Spinal cord (tissue), 10 donors: ENCODE results near the gene THSD1. TPM values are rescaled to one million over a fixed set of nuclear protein-coding genes. Genes with fewer than 3 reads are reported as not detected.

ENCODE experiments used
- DNase-seq, 6 donors: peaks; one replicate each; pipeline versions ENCODE4 v3.0.0 to v3.0.0-alpha.2; 2013 to 2015; ENCODE audit warnings: low spot score in 6 of 6, low read depth in 4 of 6
- H3K27ac ChIP-seq: one replicate; pipeline ENCODE4 v1.5.1; 2013; ENCODE audit warnings: low read depth, low read length, control low read depth
- H3K27me3 ChIP-seq: one replicate; pipeline ENCODE4 v1.6.1; 2013; ENCODE audit warnings: low read length; ENCODE audit not compliant: control insufficient read depth, insufficient read depth
- H3K36me3 ChIP-seq: one replicate; pipeline ENCODE4 v1.6.1; 2013; ENCODE audit warnings: low read length; ENCODE audit not compliant: control insufficient read depth, insufficient read depth
- H3K4me1 ChIP-seq: one replicate; pipeline ENCODE4 v1.6.1; 2013; ENCODE audit warnings: low read length; ENCODE audit not compliant: control insufficient read depth, insufficient read depth
- H3K4me3 ChIP-seq: one replicate; pipeline ENCODE4 v1.5.1; 2013; ENCODE audit warnings: low read depth, low read length, control low read depth
- H3K9me3 ChIP-seq: one replicate; pipeline ENCODE4 v1.6.1; 2013; ENCODE audit warnings: low read length; ENCODE audit not compliant: control insufficient read depth, insufficient read depth
- WGBS: methylation state at CpG from one replicate; pipeline ENCODE4 v1.1.5; 2013; ENCODE audit warnings: missing lambda C conversion rate; ENCODE audit not compliant: insufficient coverage; 5-methylcytosine and 5-hydroxymethylcytosine counted together
- polyA plus RNA-seq, 2 donors: library from polyadenylated mRNA; unstranded; fragments of 120-200 nt; gene quantifications; one replicate each; pipeline ENCODE4 v1.2.1, GENCODE V29; 2013; ENCODE audit not compliant: insufficient read length in 2 of 2
- total RNA-seq, 2 donors: library from RNA; depleted of rRNA in 1 of 2; stranded (reverse); fragments of 120-200 nt in 1 of 2; fragments of >200 nt in 1 of 2; gene quantifications; one replicate each; pipeline versions ENCODE4 v1.2.3 to v1.2.4, GENCODE V29; 2013 to 2014
- donor health status: healthy.

The THSD1 gene
- total and polyA plus RNA-seq, 4 donors: 10.0 to 20.5 (median 13.2) TPM

- H3K4me1 ChIP-seq: peaks cover 16% of the 10 kb centered on the region
- H3K9me3 ChIP-seq: no peaks in the 10 kb centered on the region
- peak; percentile 91 to 99 (median 96) for DNase-seq
- H3K27ac ChIP-seq: peak within 1 kb of the TSS; percentile 76
- peaks cover under 1% of the 10 kb centered on the region for H3K36me3 ChIP-seq
- no peaks in the 10 kb centered on the region for H3K27me3 ChIP-seq
- H3K4me3 ChIP-seq: peak within 1 kb of the TSS; percentile 57
- WGBS: under 1% methylated on average over 105 of the region's 105 CpGs
These were observed 44.2 kb upstream of the THSD1 start, which contains the start of gene VPS36 for GRCh38 chr13:52450012-52450792. VPS36 (minus strand) TSS chr13:52450634; CDS start chr13:52450594, 40 bp downstream.

GRCh38 chr13:52449331-52450011, 43.5 kb upstream of the THSD1 start:
- peaks cover 15% of the 10 kb centered on the region for H3K4me1 ChIP-seq
- H3K27ac ChIP-seq: peak overlapping the region; percentile 76
- WGBS: 1% methylated on average over 7 of the region's 10 CpGs
- no peak for DNase-seq
- no peaks in the 10 kb centered on the region for H3K9me3 ChIP-seq
- H3K4me3 ChIP-seq: peak overlapping the region; percentile 57
- no peaks in the 10 kb centered on the region for H3K27me3 ChIP-seq
- H3K36me3 ChIP-seq: peaks cover 3% of the 10 kb centered on the region

GRCh38 chr13:52447815-52448552, 42.0 kb upstream of the THSD1 start:
- DNase-seq: no peak
- Histone ChIP-seq H3K36me3 (peaks cover 3% of the 10 kb centered on the region), H3K4me3 (no peak overlapping the region), H3K27me3 (no peaks in the 10 kb centered on the region), H3K27ac (no peak overlapping the region), H3K9me3 (no peaks in the 10 kb centered on the region), H3K4me1 (peaks cover 11% of the 10 kb centered on the region)
- 53% methylated on average over 2 of the region's 5 CpGs for WGBS

GRCh38 chr13:52447354-52447753, 41.4 kb upstream of the THSD1 start:
- 82% methylated on average over 2 of the region's 2 CpGs for WGBS
- peaks cover 11% of the 10 kb centered on the region for H3K4me1 ChIP-seq
- DNase-seq: no peak
- peaks cover 3% of the 10 kb centered on the region for H3K36me3 ChIP-seq
- H3K27ac ChIP-seq: no peak overlapping the region
- no peak overlapping the region for H3K4me3 ChIP-seq
- H3K9me3 ChIP-seq: no peaks in the 10 kb centered on the region
- no peaks in the 10 kb centered on the region for H3K27me3 ChIP-seq

GRCh38 chr13:52446265-52446664, 40.3 kb upstream of the THSD1 start:
- Histone ChIP-seq H3K36me3 (peaks cover 8% of the 10 kb centered on the region), H3K9me3 (no peaks in the 10 kb centered on the region), H3K27ac (no peak overlapping the region), H3K27me3 (no peaks in the 10 kb centered on the region), H3K4me1 (peaks cover 11% of the 10 kb centered on the region), H3K4me3 (no peak overlapping the region)
- no CpG with 5 or more reads among the region's 1 CpG for WGBS
- DNase-seq: no peak

- Histone ChIP-seq H3K4me1 (no peaks in the 10 kb centered on the region), H3K36me3 (peaks cover 15% of the 10 kb centered on the region), H3K27ac (no peak overlapping the region), H3K27me3 (no peaks in the 10 kb centered on the region), H3K4me3 (no peak overlapping the region), H3K9me3 (no peaks in the 10 kb centered on the region)
- DNase-seq: no peak
- no CpG with 5 or more reads among the region's 2 CpGs for WGBS
These were observed 26.5 kb upstream of the THSD1 start for GRCh38 chr13:52432456-52432855.

GRCh38 chr13:52428295-52428694, 22.3 kb upstream of the THSD1 start:
- H3K9me3 ChIP-seq: no peaks in the 10 kb centered on the region
- no peak overlapping the region for H3K4me3 ChIP-seq
- no CpG with 5 or more reads among the region's 2 CpGs for WGBS
- H3K4me1 ChIP-seq: no peaks in the 10 kb centered on the region
- no peak overlapping the region for H3K27ac ChIP-seq
- H3K27me3 ChIP-seq: no peaks in the 10 kb centered on the region
- DNase-seq: no peak
- H3K36me3 ChIP-seq: peaks cover 22% of the 10 kb centered on the region

- Histone ChIP-seq H3K9me3 (no peaks in the 10 kb centered on the region), H3K27me3 (no peaks in the 10 kb centered on the region), H3K4me3 (no peak overlapping the region), H3K4me1 (no peaks in the 10 kb centered on the region), H3K27ac (no peak overlapping the region), H3K36me3 (peaks cover 19% of the 10 kb centered on the region)
- no peak for DNase-seq
- WGBS: no CpG with 5 or more reads among the region's 3 CpGs
These were observed 15.2 kb upstream of the THSD1 start for GRCh38 chr13:52421216-52421615.

- peaks cover 21% of the 10 kb centered on the region for H3K36me3 ChIP-seq
- no CpG with 5 or more reads among the region's 1 CpG for WGBS
- H3K27ac ChIP-seq: no peak overlapping the region
These were observed 13.1 kb upstream of the THSD1 start for GRCh38 chr13:52419080-52419479.

More at GRCh38 chr13:52419080-52419479, 13.1 kb upstream of the THSD1 start:
- H3K4me3 ChIP-seq: no peak overlapping the region
- no peaks in the 10 kb centered on the region for H3K9me3 ChIP-seq
- DNase-seq: no peak
- H3K4me1 ChIP-seq: no peaks in the 10 kb centered on the region
- H3K27me3 ChIP-seq: no peaks in the 10 kb centered on the region
